Measurements from ENCODE around the gene CHCHD10. TPM values are rescaled to one million over a fixed set of nuclear protein-coding genes. Genes with fewer than 3 reads are reported as not detected.

The CHCHD10 gene
- total and polyA plus RNA-seq, 2 of the 13 experiments (the other 11 are each of a cell fraction or from before 2014, with no cell fraction given), result 37.0 to 62.8 TPM

- 0 out of 2 replicates have a peak, but pooled peaks have one; percentile 4 for TF ChIP-seq THAP9 (CRISPR knock-in tag; IDR thresholded peaks at IDR 0.05; ENCODE audit: borderline replicate concordance)
- peak; percentile 69; the same call in 1 of the 2 replicates for TF ChIP-seq SNAPC2 (CRISPR knock-in tag; IDR thresholded peaks at IDR 0.05)
- TF ChIP-seq, protein P1, sequence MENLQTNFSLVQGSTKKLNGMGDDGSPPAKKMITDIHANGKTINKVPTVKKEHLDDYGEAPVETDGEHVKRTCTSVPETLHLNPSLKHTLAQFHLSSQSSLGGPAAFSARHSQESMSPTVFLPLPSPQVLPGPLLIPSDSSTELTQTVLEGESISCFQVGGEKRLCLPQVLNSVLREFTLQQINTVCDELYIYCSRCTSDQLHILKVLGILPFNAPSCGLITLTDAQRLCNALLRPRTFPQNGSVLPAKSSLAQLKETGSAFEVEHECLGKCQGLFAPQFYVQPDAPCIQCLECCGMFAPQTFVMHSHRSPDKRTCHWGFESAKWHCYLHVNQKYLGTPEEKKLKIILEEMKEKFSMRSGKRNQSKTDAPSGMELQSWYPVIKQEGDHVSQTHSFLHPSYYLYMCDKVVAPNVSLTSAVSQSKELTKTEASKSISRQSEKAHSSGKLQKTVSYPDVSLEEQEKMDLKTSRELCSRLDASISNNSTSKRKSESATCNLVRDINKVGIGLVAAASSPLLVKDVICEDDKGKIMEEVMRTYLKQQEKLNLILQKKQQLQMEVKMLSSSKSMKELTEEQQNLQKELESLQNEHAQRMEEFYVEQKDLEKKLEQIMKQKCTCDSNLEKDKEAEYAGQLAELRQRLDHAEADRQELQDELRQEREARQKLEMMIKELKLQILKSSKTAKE (CRISPR knock-in tag; IDR thresholded peaks at IDR 0.05; ENCODE audit: borderline replicate concordance), result peak; percentile 92
- no peak for TF ChIP-seq ZMAT3 (CRISPR knock-in tag; conservative IDR thresholded peaks at IDR 0.05)
- TF ChIP-seq ZNF350 (CRISPR knock-in tag; IDR thresholded peaks at IDR 0.05; ENCODE audit: borderline replicate concordance, low read depth), result peak; percentile 82
- TF ChIP-seq ZMYM3 (CRISPR knock-in tag; IDR thresholded peaks at IDR 0.05), result peak; percentile 48; the same call in 1 of the 2 replicates
- TF ChIP-seq ZC3H4 (CRISPR knock-in tag; IDR thresholded peaks at IDR 0.05; ENCODE audit: borderline replicate concordance), result no peak
- TF ChIP-seq MED13 (CRISPR knock-in tag; IDR thresholded peaks at IDR 0.05), result peak; percentile 40; the same call in 1 of the 2 replicates
- TF ChIP-seq ZNF558 (CRISPR knock-in tag; IDR thresholded peaks at IDR 0.05; ENCODE audit: borderline replicate concordance), result 0 out of 2 replicates have a peak, but pooled peaks have one; percentile 19
- TF ChIP-seq KAT8 (CRISPR knock-in tag; IDR thresholded peaks at IDR 0.05), result peak; percentile 72
- TF ChIP-seq FOXP1 (IDR thresholded peaks at IDR 0.05), result peak; percentile 40; the same call in 1 of the 2 replicates
- TF ChIP-seq FOXP1 (CRISPR knock-in tag; IDR thresholded peaks at IDR 0.05), result peak; percentile 93
- 0 out of 2 replicates have a peak, but pooled peaks have one; percentile 11 for TF ChIP-seq RFX5 (IDR thresholded peaks at IDR 0.05; ENCODE audit: low read depth, low read length)
- no peak for TF ChIP-seq ZNF180 (CRISPR knock-in tag; IDR thresholded peaks at IDR 0.05; ENCODE audit: borderline replicate concordance, low read depth)
- no peak for TF ChIP-seq RFXANK (CRISPR knock-in tag; IDR thresholded peaks at IDR 0.05)
- TF ChIP-seq, protein P2, sequence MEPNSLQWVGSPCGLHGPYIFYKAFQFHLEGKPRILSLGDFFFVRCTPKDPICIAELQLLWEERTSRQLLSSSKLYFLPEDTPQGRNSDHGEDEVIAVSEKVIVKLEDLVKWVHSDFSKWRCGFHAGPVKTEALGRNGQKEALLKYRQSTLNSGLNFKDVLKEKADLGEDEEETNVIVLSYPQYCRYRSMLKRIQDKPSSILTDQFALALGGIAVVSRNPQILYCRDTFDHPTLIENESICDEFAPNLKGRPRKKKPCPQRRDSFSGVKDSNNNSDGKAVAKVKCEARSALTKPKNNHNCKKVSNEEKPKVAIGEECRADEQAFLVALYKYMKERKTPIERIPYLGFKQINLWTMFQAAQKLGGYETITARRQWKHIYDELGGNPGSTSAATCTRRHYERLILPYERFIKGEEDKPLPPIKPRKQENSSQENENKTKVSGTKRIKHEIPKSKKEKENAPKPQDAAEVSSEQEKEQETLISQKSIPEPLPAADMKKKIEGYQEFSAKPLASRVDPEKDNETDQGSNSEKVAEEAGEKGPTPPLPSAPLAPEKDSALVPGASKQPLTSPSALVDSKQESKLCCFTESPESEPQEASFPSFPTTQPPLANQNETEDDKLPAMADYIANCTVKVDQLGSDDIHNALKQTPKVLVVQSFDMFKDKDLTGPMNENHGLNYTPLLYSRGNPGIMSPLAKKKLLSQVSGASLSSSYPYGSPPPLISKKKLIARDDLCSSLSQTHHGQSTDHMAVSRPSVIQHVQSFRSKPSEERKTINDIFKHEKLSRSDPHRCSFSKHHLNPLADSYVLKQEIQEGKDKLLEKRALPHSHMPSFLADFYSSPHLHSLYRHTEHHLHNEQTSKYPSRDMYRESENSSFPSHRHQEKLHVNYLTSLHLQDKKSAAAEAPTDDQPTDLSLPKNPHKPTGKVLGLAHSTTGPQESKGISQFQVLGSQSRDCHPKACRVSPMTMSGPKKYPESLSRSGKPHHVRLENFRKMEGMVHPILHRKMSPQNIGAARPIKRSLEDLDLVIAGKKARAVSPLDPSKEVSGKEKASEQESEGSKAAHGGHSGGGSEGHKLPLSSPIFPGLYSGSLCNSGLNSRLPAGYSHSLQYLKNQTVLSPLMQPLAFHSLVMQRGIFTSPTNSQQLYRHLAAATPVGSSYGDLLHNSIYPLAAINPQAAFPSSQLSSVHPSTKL (CRISPR knock-in tag; IDR thresholded peaks at IDR 0.05), result peak; percentile 88
- no peak for TF ChIP-seq SCMH1 (CRISPR knock-in tag; IDR thresholded peaks at IDR 0.05; ENCODE audit: borderline replicate concordance)
- TF ChIP-seq ZNF124 (CRISPR knock-in tag; IDR thresholded peaks at IDR 0.05), result no peak
These were observed 6.5 kb upstream of the CHCHD10 start (continued) for GRCh38 chr22:23774114-23774921.
